Smooth muscle cell (in vitro differentiated cells): Measurements from ENCODE around the gene AKR7A2. TPM values are rescaled to one million over a fixed set of nuclear protein-coding genes. Genes with fewer than 3 reads are reported as not detected.

Experiments used
- DNase-seq: peaks from one replicate; lab custom pipeline; 2025; ENCODE audit not compliant: unreplicated experiment; lab: John Stamatoyannopoulos, UW
- H2AFZ ChIP-seq: fragments of 200-600 bp; sonication (generic); 2 replicates; pipeline ENCODE4 v1.6.0; 2016; ENCODE audit warnings: antibody characterized with exemption, low read depth, mild to moderate bottlenecking
- H3F3A ChIP-seq: fragments of 200-600 bp; sonication (generic); 2 replicates; pipeline ENCODE4 v1.6.0; 2017; ENCODE audit warnings: antibody characterized with exemption, low read depth
- H3K27ac ChIP-seq: fragments of 200-600 bp; sonication (generic); 2 replicates; pipeline ENCODE4 v1.5.1; 2016; ENCODE audit warnings: low read depth, mild to moderate bottlenecking
- H3K27me3 ChIP-seq: fragments of 200-600 bp; sonication (generic); 2 replicates; pipeline ENCODE4 v1.6.1; 2016; ENCODE audit warnings: low read depth, mild to moderate bottlenecking
- H3K36me3 ChIP-seq: fragments of 200-600 bp; sonication (generic); 2 replicates; pipeline ENCODE4 v1.5.1; 2016; ENCODE audit warnings: low read depth
- H3K4me1 ChIP-seq: fragments of 200-600 bp; sonication (generic); 2 replicates; pipeline ENCODE4 v1.5.1; 2016; ENCODE audit warnings: low read depth
- H3K4me2 ChIP-seq: fragments of 200-600 bp; sonication (generic); 2 replicates; pipeline ENCODE4 v1.6.0; 2016; ENCODE audit warnings: mild to moderate bottlenecking
- H3K4me3 ChIP-seq: fragments of 200-600 bp; sonication (generic); 2 replicates; pipeline ENCODE4 v1.5.1; 2016; ENCODE audit warnings: mild to moderate bottlenecking
- H3K79me2 ChIP-seq: fragments of 200-600 bp; sonication (generic); 2 replicates; pipeline ENCODE4 v1.6.0; 2016; ENCODE audit warnings: low read depth, mild to moderate bottlenecking
- H3K9ac ChIP-seq: fragments of 200-600 bp; sonication (generic); 2 replicates; pipeline ENCODE4 v1.6.0; 2016; ENCODE audit warnings: low read depth
- H3K9me3 ChIP-seq: fragments of 200-600 bp; sonication (generic); replicated peaks from 2 replicates; pipeline ENCODE4 v1.5.1; 2016; ENCODE audit warnings: low read depth
- H4K20me1 ChIP-seq: fragments of 200-600 bp; sonication (generic); 2 replicates; pipeline ENCODE4 v1.6.0; 2016; ENCODE audit warnings: low read depth
- WGBS: methylation state at CpG from one replicate; pipeline ENCODE4 v1.1.7; 2016; ENCODE audit warnings: low lambda C conversion rate; 5-methylcytosine and 5-hydroxymethylcytosine counted together
- polyA plus RNA-seq: library from polyadenylated mRNA; unstranded; fragments of >200 nt; fragmentation: Nextera tagmentation; extraction: Ambion mirVana; gene quantifications from 2 replicates; pipeline ENCODE4 v1.2.1, GENCODE V29; 2016
- total RNA-seq: library from RNA; depleted of rRNA; stranded (reverse); fragments of >200 nt; gene quantifications from 2 replicates; pipeline ENCODE4 v1.2.3, GENCODE V29; 2014
- TF ChIP-seq, protein P1 (sequence below): fragments of 200-600 bp; sonication (generic); IDR thresholded peaks from 2 replicates; pipeline ENCODE4 v1.5.1; 2017; ENCODE audit warnings: borderline replicate concordance, mild to moderate bottlenecking, antibody characterized with exemption; ENCODE audit not compliant: insufficient read depth, poor library complexity, severe bottlenecking

Gene AKR7A2
- total and polyA plus RNA-seq, 2 experiments from 2014 or later = 67.5 to 86.4 TPM

DNA sequence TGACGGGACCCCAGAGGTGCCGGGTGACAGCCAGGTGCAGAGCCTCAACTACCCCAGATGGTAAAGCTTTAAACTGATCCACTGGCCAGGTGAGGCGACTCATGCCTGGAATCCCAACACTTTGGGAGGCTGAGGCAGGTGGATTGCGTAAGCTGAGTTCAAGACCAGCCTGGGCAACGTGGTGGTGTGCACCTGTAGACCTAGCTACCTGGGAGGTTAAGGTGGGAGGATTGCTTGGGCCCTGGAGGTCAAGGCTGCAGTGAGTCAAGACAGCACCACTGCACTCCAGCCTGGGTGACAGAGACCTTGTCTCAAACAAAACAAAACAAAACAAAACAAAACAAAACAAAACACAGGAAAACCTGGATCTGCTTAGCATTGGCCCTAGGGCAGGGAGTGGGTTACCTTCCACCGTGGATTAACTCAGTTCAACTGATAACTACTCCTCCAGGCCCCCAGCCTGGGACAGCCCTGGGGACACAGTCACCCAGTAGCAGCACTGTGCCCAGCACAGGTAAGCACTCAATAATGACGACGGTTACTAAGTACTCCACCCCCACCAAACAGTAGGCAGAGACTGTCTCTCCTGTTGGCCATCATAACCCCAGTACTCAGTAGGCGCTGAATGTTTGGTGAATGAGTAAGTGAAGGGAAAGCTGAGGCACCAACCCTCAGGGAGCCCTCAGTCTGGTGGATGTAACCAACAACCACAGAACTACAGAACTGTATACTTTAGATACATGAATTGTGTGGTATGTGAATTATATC, 21.8 kb upstream of the AKR7A2 start:
- Histone ChIP-seq H3K27me3 (no peaks in the 10 kb centered on the region), H3K27ac (no peak overlapping the region), H3K4me3 (no peak overlapping the region), H3K9ac (no peak overlapping the region), H3K4me2 (no peak overlapping the region), H3K9me3 (no peaks in the 10 kb centered on the region), H2AFZ (no peak overlapping the region), H3K79me2 (no peaks in the 10 kb centered on the region), H3K36me3 (no peaks in the 10 kb centered on the region), H3F3A (peaks cover 6% of the 10 kb centered on the region), H4K20me1 (peaks cover 3% of the 10 kb centered on the region), H3K4me1 (no peaks in the 10 kb centered on the region)
- no peak for DNase-seq
- WGBS = 85% methylated on average over 9 of the region's 9 CpGs
- TF ChIP-seq, protein P1, sequence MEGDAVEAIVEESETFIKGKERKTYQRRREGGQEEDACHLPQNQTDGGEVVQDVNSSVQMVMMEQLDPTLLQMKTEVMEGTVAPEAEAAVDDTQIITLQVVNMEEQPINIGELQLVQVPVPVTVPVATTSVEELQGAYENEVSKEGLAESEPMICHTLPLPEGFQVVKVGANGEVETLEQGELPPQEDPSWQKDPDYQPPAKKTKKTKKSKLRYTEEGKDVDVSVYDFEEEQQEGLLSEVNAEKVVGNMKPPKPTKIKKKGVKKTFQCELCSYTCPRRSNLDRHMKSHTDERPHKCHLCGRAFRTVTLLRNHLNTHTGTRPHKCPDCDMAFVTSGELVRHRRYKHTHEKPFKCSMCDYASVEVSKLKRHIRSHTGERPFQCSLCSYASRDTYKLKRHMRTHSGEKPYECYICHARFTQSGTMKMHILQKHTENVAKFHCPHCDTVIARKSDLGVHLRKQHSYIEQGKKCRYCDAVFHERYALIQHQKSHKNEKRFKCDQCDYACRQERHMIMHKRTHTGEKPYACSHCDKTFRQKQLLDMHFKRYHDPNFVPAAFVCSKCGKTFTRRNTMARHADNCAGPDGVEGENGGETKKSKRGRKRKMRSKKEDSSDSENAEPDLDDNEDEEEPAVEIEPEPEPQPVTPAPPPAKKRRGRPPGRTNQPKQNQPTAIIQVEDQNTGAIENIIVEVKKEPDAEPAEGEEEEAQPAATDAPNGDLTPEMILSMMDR = no peak

DNA sequence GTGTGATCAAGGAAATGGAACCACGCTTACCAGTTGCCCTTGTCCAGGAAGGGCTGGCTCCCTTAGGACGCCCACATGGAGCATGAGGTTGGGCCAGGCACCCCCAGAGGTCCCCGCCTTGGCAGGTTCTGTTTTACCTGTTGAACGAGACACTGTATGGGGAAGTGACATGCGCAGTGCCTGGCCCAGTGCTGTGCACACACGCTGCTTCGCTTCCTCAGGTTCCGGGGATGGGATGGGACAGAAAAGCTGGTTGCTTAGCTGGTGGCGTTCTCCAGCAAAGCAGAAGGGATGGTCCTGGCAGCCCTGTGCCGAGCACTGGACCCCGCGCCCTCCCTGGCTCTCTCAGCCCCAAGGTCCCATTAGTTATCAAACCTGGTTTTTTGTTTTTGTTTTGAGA, 20.9 kb upstream of the AKR7A2 start:
- TF ChIP-seq, protein P1 = no peak
- H3K4me3 ChIP-seq = no peak overlapping the region
- H3K27ac ChIP-seq = no peak overlapping the region
- H3F3A ChIP-seq = peaks cover 6% of the 10 kb centered on the region
- H3K27me3 ChIP-seq = no peaks in the 10 kb centered on the region
- H2AFZ ChIP-seq = no peak overlapping the region
- no peaks in the 10 kb centered on the region for H3K36me3 ChIP-seq
- H3K4me2 ChIP-seq = no peak overlapping the region
- H3K79me2 ChIP-seq = no peaks in the 10 kb centered on the region
- DNase-seq = no peak
- no peaks in the 10 kb centered on the region for H3K9me3 ChIP-seq
- H4K20me1 ChIP-seq = no peaks in the 10 kb centered on the region
- no peak overlapping the region for H3K9ac ChIP-seq
- H3K4me1 ChIP-seq = no peaks in the 10 kb centered on the region
- WGBS = 94% methylated on average over 12 of the region's 12 CpGs

DNA sequence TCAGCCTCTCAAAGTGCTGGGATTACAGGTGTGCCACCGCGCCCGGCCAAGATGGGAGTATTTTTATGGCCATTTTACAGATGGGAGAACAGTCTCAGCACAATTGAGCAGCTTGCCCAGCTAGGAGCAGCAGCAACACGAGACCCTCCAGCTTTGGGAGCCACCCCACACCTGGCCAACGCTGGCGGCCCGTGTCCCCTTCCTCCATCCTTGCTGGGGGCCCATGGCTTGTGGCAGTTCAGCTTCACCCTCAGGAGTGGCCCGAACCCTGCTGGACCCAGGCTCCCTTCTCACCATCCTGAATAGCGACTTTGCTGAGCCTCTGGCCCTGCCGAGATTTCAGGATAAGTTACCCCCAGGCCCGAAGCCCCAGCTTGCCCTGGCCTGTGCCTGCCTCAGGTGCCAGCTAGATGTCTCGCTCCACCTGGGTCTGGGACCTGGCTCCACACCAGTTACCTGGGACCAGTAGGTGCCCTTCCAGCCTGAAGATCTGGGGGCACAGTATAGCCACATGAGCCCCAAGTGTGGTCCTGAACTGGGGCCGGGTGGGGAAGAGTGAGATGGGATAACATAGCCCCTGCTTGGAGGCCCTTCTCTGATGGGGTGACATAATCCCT, 19.4 kb upstream of the AKR7A2 start:
- Histone ChIP-seq H3K9me3 (no peaks in the 10 kb centered on the region), H3K4me1 (no peaks in the 10 kb centered on the region), H3K9ac (no peak overlapping the region), H3K27ac (no peak overlapping the region), H2AFZ (no peak overlapping the region), H3K79me2 (no peaks in the 10 kb centered on the region), H3K4me3 (no peak overlapping the region), H3K36me3 (no peaks in the 10 kb centered on the region), H3K4me2 (no peak overlapping the region), H3F3A (peaks cover 3% of the 10 kb centered on the region), H3K27me3 (no peaks in the 10 kb centered on the region), H4K20me1 (no peaks in the 10 kb centered on the region)
- TF ChIP-seq, protein P1 = no peak
- DNase-seq = no peak
- WGBS = 94% methylated on average over 13 of the region's 13 CpGs
